NCI-H2029 treated with DMSO at 0.1 percent for 48 hours (cell line): ENCODE measurements around the gene LGALS12.

Source experiments
- DNase-seq: peaks from one replicate; lab custom pipeline; 2025; lab: John Stamatoyannopoulos, UW

The LGALS12 gene, protein sequence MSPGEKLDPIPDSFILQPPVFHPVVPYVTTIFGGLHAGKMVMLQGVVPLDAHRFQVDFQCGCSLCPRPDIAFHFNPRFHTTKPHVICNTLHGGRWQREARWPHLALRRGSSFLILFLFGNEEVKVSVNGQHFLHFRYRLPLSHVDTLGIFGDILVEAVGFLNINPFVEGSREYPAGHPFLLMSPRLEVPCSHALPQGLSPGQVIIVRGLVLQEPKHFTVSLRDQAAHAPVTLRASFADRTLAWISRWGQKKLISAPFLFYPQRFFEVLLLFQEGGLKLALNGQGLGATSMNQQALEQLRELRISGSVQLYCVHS

GRCh38 chr11:63505857-63506528 lies at the start of gene LGALS12:
LGALS12 (plus strand) TSS chr11:63506084; CDS start chr11:63506459, 375 bp downstream.
- no peak for DNase-seq

GRCh38 chr11:63459586-63459985 lies 46.3 kb upstream of the LGALS12 start:
- no peak for DNase-seq

DNA sequence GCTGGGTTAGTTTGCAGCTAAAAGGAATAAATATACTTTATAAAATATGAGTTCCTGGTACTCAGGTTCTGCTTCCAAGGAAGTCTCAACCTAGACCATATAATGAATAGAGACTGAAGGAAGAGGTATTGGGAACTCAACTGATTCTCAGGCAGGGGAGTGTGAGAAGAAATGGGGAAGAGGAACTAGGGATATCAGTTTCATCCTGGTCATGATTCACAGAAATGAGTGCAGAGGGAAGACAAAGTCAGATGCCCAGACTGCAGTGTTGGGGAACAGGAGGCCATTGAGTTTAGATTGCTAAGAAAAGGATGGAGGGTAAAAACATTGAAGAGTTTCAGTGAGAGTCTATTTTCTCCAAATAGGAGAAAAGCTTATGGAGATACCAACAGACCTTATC lies 43.7 kb upstream of the LGALS12 start:
- no peak for DNase-seq

GRCh38 chr11:63470311-63470710 lies 35.6 kb upstream of the LGALS12 start:
- DNase-seq = no peak

DNA sequence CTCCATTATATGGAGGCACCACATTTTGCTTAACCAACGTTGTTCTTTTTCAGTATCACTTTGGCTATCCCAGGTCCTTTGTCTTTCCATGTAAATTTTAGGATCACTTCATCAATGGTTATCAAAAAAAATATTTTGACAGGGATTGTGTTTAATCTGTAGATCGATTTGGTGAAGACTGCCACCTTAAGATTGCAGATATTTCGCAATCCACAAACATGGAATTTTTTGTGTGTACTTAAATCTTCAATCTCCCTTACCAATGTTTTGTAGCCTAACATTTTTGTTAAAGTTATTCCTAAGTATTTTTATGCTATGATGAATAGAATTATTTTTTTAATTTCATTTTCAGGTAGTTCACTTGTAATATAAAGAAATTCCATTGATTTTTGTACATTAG lies 33.5 kb upstream of the LGALS12 start:
- no peak for DNase-seq

DNA sequence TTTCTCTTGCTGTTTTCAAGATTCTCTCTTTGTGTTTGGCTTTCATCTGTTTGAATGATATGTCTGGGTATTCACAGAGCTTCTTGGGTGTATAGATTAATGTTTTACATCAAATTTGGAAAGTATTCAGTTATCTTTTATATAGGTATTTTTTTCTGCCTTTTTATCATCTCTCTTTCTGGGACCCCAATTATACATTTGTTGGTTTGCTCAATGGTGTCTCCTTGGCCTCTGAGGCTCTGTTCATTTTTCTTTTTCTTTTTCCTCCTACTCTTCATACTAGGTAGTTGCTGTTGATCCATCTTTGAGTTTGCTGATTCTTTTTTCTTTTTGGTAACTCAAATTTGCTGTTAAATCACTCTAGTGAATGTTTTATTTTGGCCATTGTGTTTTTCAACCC lies 29.3 kb upstream of the LGALS12 start:
- no peak for DNase-seq

DNA sequence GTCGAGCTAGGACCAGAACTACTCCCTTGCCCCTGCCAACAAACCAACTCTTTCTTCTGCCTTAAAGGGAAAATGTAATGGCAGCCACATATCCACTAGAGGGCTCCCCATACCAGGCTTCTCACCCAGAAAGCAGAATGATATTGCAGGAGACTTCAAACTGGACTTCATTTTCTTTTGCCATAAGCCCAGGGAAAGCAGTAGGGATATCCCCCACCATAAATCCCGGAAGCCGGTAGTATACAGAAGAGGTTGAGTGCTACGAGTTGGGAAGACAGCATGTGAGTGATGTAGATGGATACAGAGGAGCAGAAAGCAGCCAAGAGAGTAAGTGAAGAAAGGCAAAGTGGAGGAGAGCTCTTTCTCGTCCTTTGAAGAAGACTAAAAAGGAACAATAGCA lies 27.0 kb upstream of the LGALS12 start:
- peak; percentile 72 for DNase-seq

GRCh38 chr11:63480039-63480438 lies 25.8 kb upstream of the LGALS12 start:
- no peak for DNase-seq

DNA sequence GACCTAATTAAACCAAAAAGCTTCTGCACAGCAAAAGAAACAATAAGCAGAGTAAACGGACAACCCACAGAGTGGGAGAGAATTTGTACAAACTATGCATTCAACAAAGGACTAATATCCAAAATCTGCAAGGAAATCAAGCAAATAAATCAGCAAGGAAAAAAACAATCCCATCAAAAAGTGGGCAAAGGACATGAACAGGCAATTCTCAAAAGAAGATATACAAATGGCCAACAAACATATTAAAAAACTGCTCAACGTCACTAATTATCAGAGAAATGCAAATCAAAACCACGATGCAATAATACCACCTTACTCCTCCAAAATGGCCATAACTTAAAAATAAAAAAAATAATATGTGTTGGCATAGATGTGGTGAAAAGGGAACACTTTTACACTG lies 20.1 kb upstream of the LGALS12 start:
- no peak for DNase-seq

GRCh38 chr11:63488789-63489188 lies 17.1 kb upstream of the LGALS12 start:
- DNase-seq = no peak

- no peak for DNase-seq
Observed at GRCh38 chr11:63489879-63490278, 16.0 kb upstream of the LGALS12 start.

GRCh38 chr11:63490551-63491239 lies 15.2 kb upstream of the LGALS12 start, which contains the start of gene PLAAT5:
PLAAT5 (minus strand) TSS chr11:63491167; CDS start chr11:63491034, 133 bp downstream.
- no peak for DNase-seq

DNA sequence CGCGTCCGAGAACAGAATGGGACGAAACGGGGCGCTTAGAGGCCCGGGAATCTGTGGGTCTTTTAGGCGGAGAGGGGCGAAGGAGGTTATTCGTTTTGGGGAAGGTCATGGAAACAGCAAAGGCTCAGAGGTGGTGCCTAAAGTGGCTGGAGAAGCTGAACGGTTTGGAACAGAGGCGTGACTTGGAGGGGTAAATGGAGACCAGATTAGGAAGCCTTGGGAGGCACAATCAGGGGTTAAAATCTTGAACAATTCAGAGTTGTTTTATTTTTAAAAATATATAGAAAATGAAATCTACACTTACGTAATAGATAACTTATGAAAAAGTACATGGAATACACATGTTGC lies 14.7 kb upstream of the LGALS12 start:
- no peak for DNase-seq

DNA sequence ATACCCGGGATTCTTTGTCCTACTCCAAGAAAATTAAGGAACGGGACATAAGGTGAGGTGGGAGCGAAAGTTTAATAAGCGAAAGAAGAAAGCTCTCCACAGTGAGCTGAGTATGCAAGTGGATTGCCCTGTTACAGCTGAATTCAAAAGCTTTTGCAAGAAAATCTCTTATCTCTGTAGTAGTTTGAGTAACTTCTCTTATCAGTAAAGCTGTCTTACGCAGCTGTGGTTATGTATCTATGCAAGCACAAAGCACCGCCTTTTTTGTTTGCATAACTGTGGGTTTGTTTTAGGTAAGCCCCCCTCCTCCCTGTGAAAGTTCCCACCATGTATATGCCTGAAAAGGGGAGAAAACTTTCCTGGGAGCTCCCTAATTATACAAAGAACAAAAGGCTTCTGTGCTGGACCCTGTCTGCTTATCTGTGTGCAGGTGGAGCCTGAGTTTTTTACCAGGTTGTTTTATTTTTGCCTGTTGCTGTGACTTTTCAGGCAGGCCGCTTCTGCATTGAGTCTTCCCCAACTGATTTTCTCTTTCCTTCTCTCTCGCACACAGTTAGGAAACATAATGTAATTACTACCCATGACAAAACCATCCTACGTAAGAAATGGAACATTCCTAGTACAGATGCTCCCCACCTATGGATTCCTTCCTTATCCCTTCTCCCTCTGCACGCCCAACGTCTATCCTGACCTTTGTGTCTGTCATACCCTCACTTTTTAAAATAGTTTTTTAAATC lies 14.1 kb upstream of the LGALS12 start:
- no peak for DNase-seq

DNA sequence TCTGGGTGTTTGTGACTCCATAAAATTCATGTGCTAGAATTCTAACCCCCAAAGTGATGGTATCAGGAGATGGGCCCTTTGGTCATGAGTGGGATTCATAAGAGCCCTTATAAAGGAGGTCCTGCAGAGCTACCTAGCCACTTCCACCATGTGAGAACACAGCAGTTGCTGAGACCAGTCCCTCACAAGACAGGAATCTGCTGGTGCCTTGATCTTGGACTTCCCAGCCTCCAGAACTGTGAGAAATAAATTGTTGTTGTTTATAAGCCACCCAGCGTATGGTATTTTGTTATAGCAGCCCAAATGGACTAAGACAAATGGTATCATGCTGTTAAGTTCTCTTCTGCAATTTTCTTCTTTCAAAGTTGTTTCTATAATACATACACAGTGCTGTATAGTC lies 13.4 kb upstream of the LGALS12 start:
- no peak for DNase-seq

GRCh38 chr11:63493127-63493526 lies 12.8 kb upstream of the LGALS12 start:
- no peak for DNase-seq

- no peak for DNase-seq
Observed at GRCh38 chr11:63494975-63495374, 10.9 kb upstream of the LGALS12 start.

DNA sequence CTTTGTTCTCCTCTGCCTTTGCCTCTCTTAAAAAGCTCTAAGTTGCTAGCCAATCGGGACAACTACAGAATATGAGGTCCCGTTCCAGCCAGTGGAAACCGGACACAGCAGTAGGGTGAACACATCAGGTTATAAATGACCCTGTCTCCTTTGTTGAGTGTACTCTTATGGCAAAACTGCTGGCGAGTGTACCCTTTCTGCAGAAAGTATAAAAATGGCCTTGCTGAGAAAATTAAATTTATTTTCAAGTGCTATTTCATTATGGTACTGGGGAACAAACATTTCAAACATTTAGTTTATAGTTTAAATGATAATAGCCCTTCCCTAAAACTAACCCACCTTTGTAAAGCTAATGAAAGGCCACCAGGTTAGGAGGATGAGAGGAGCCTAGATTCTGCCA lies 6.0 kb upstream of the LGALS12 start:
- no peak for DNase-seq

DNA sequence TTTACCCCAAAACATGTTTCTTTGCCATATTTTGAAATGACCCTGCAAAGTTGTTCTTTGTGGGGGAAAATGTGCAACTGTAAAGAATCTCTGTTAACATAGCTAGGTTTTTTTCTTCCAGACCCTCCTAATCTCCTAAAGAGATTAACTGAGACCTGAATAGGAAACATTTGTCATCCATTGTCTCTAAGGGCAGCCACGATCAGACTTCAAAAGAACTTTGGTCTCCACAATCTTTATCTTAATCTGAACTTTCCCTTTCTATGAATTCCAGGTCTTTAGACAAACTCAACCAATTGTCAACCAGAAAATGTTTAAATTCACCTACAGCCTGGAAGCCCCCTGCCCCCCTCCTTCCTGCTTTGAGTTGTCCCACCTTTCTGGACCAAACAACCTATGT lies 4.6 kb upstream of the LGALS12 start:
- DNase-seq = no peak

DNA sequence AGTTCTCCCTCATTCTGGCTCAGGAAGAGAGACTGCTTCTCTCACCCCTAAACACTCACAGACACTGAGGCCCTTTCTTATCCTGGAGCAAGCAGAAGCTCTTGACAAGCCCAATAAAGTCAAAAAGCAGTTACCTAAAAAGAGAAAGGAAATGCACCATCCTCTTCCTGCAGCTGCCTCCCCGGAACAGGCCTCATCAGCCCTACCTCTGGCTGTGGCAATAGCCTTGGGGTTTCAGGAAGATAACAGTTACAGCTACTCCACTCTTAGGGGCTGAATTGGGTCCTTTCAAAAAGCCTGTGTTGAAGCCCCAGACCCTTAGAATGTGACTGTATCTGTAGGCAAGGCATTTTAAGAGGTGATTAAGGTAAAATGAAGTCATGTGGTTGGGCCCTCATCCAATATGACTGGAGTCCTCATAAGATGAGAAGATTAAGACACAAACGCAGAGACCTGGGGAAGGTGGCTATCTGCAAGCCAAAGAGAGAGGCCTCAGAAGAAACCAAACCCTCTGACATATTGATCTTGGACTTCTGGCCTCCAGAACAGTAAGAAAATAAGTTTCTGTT lies 3.5 kb upstream of the LGALS12 start:
- DNase-seq = no peak

- DNase-seq = no peak
Observed at GRCh38 chr11:63503492-63503891, 2.4 kb upstream of the LGALS12 start.

DNA sequence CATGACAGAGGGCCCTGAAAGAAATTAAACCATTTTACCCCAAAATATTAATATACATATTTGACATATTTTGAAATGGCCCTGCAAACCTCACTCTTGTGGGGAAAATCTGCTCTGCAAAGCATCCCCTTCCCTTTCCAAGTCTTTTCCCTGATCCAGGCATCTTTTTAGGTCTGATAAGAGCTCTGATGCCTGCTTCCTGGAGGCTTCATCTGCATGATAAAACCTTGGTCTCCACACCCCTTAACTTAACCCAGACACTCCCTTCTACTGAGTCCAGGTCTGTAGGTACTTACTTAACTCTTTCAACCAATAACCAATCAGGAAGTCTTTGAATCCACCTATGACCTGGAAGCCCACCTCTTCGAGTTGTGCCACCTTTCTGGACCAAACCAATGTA lies 1.8 kb upstream of the LGALS12 start:
- no peak for DNase-seq
